HepG2 (cell line): ENCODE measurements around the gene PSMB11. TPM values are rescaled to one million over a fixed set of nuclear protein-coding genes. Genes with fewer than 3 reads are reported as not detected.

ENCODE experiments used
- ATAC-seq: fragments of 200-7000 bp; cut with Tn5 transposase; 3 replicates; pipeline ENCODE4 v1.9.1; 2020; ENCODE audit warnings: mild to moderate bottlenecking, moderate library complexity
- BruUV-seq: library from RNA; stranded (reverse); fragments of 400-500 nt; replicated peaks from 2 replicates; lab custom pipeline; 2021; lab: Mats Ljungman, UMichigan
- CTCF ChIA-PET: fragments of 300-600 bp; formaldehyde crosslinking; extraction: SDS; loops from one replicate; lab custom pipeline; 2021; ENCODE audit warnings: low total read pairs, inconsistent platforms, low intra/inter-chr PET ratio; lab: Yijun Ruan, JAX
- POLR2A ChIA-PET: fragments of 350-600 bp; sonication (Branson Sonifier 250); formaldehyde crosslinking; loops from one replicate; lab custom pipeline; 2020; ENCODE audit warnings: antibody characterized with exemption, inconsistent platforms; lab: Yijun Ruan, JAX
- DNase-seq: peaks from one replicate; pipeline ENCODE4 v3.0.0-alpha.2; 2015; ENCODE audit warnings: low spot score
- FAIRE-seq: peaks from 3 replicates; lab custom pipeline; 2011; peaks lifted over from hg19 to GRCh38; lab: Jason Lieb, UNC
- H2AFZ ChIP-seq: one replicate; pipeline ENCODE4 v1.6.1; 2011; ENCODE audit warnings: low read length, inconsistent platforms
- H3K27ac ChIP-seq: fragments of 300-600 bp; 3 replicates; pipeline ENCODE4 v1.8.0; 2011; ENCODE audit warnings: mixed run types, mild to moderate bottlenecking, mixed read lengths, low read length, inconsistent platforms; ENCODE audit not compliant: insufficient read depth; ENCODE audit errors: extremely low read length
- H3K27me3 ChIP-seq, 2 experiments: fragments of 200-600 bp in 1 of 2; 2 replicates in 1 of 2; 3 replicates in 1 of 2; pipeline versions ENCODE4 v1.6.0 to v1.8.0; 2011; ENCODE audit warnings: low read length in 2 of 2, mild to moderate bottlenecking in 2 of 2, moderate library complexity in 2 of 2, inconsistent platforms in 1 of 2; ENCODE audit not compliant: insufficient read depth in 2 of 2, control insufficient read depth in 1 of 2
- H3K36me3 ChIP-seq, 2 experiments: fragments of 200-600 bp in 1 of 2; replicated peaks in 1 of 2; 2 replicates in 1 of 2; 3 replicates in 1 of 2; pipeline versions ENCODE4 v1.5.1 to v1.8.0; 2011; ENCODE audit warnings: low read length in 2 of 2, inconsistent platforms in 1 of 2; ENCODE audit not compliant: insufficient read depth in 2 of 2, control insufficient read depth in 1 of 2
- H3K4me1 ChIP-seq: 2 replicates; pipeline ENCODE4 v1.5.1; 2012; ENCODE audit warnings: low read length, inconsistent platforms; ENCODE audit not compliant: insufficient read depth
- H3K4me2 ChIP-seq: 2 replicates; pipeline ENCODE4 v1.6.0; 2011; ENCODE audit warnings: low read depth, low read length, inconsistent platforms
- H3K4me3 ChIP-seq, 3 experiments: fragments of 200-600 bp in 1 of 3; sonication (generic), shearing (Covaris generic) in 1 of 3; replicated peaks in 1 of 3; 2 replicates each; pipeline ENCODE4 v1.5.1; 2011 to 2016; ENCODE audit warnings: low read length in 3 of 3, inconsistent platforms in 2 of 3, low read depth in 2 of 3, mild to moderate bottlenecking in 2 of 3, control low read depth in 1 of 3, mixed read lengths in 1 of 3; ENCODE audit not compliant: insufficient read depth in 1 of 3
- H3K79me2 ChIP-seq: one replicate; pipeline ENCODE4 v1.6.1; 2011; ENCODE audit warnings: low read length, inconsistent platforms; ENCODE audit not compliant: insufficient read depth
- H3K9ac ChIP-seq: 2 replicates; pipeline ENCODE4 v1.6.0; 2011; ENCODE audit warnings: mild to moderate bottlenecking, low read depth, low read length, inconsistent platforms; ENCODE audit not compliant: insufficient read depth
- H3K9me3 ChIP-seq: 2 replicates; pipeline ENCODE4 v1.5.1; 2012; ENCODE audit warnings: mild to moderate bottlenecking, low read length
- H4K20me1 ChIP-seq: 2 replicates; pipeline ENCODE4 v1.6.0; 2011; ENCODE audit warnings: inconsistent platforms, mild to moderate bottlenecking, low read length, moderate library complexity; ENCODE audit not compliant: insufficient read depth
- GATAD1 ChIP-seq: IDR thresholded peaks from 2 replicates; pipeline ENCODE4 v1.6.1; 2016; ENCODE audit warnings: missing genetic modification reagents, missing compliant biosample characterization
- MEIS1 ChIP-seq: sonication (generic); formaldehyde crosslinking; IDR thresholded peaks from 2 replicates; pipeline ENCODE4 v1.9.0; 2021; ENCODE audit warnings: mild to moderate bottlenecking, missing genetic modification reagents, moderate library complexity, borderline replicate concordance
- MIER3 ChIP-seq: IDR thresholded peaks from 2 replicates; pipeline ENCODE4 v1.6.1; 2016; ENCODE audit warnings: missing compliant biosample characterization, borderline replicate concordance
- MXD3 ChIP-seq: IDR thresholded peaks from 2 replicates; pipeline ENCODE4 v1.6.1; 2016; ENCODE audit warnings: mild to moderate bottlenecking, missing biosample characterization, missing genetic modification reagents
- ONECUT2 ChIP-seq: sonication (generic); formaldehyde crosslinking; IDR thresholded peaks from 2 replicates; pipeline ENCODE4 v1.4.0; 2020; ENCODE audit warnings: missing genetic modification reagents
- PAXIP1 ChIP-seq: sonication (generic); formaldehyde crosslinking; conservative IDR thresholded peaks from 2 replicates; pipeline ENCODE4 v1.4.0; 2020; ENCODE audit warnings: mild to moderate bottlenecking, missing genetic modification reagents, moderate library complexity
- RBFOX2 ChIP-seq: fragments of 200-400 bp; formaldehyde crosslinking; IDR thresholded peaks from 2 replicates; pipeline ENCODE4 v1.6.1; 2017; ENCODE audit warnings: low read depth, mild to moderate bottlenecking, low read length
- RFXANK ChIP-seq: IDR thresholded peaks from 2 replicates; pipeline ENCODE4 v1.6.1; 2016
- SALL1 ChIP-seq: sonication (generic); formaldehyde crosslinking; IDR thresholded peaks from 2 replicates; pipeline ENCODE4 v1.8.0; 2022; ENCODE audit warnings: mild to moderate bottlenecking, missing genetic modification reagents
- SNRNP70 ChIP-seq: fragments of 200-400 bp; formaldehyde crosslinking; IDR thresholded peaks from 2 replicates; pipeline ENCODE4 v1.6.1; 2017; ENCODE audit warnings: mild to moderate bottlenecking, low read depth, low read length, moderate library complexity
- TMF1 ChIP-seq: sonication (generic); formaldehyde crosslinking; IDR thresholded peaks from 2 replicates; pipeline ENCODE4 v1.8.1; 2022; ENCODE audit warnings: low read depth, missing genetic modification reagents
- ZBTB21 ChIP-seq: sonication (generic); formaldehyde crosslinking; IDR thresholded peaks from 2 replicates; pipeline ENCODE4 v1.4.0; 2020; ENCODE audit warnings: missing genetic modification reagents
- ZNF207 ChIP-seq: fragments of 450-650 bp; IDR thresholded peaks from 2 replicates; pipeline ENCODE4 v1.6.1; 2016; ENCODE audit warnings: antibody characterized with exemption, borderline replicate concordance
- ZNF253 ChIP-seq: sonication (generic); formaldehyde crosslinking; IDR thresholded peaks from 2 replicates; pipeline ENCODE4 v1.8.0; 2022; ENCODE audit warnings: mild to moderate bottlenecking, missing genetic modification reagents, borderline replicate concordance
- ZNF615 ChIP-seq: sonication (generic); formaldehyde crosslinking; IDR thresholded peaks from 2 replicates; pipeline ENCODE4 v1.5.0; 2020; ENCODE audit warnings: mild to moderate bottlenecking, missing genetic modification reagents, borderline replicate concordance
- ZNF678 ChIP-seq: sonication (generic); formaldehyde crosslinking; IDR thresholded peaks from 2 replicates; pipeline ENCODE4 v1.4.0; 2020; ENCODE audit warnings: mild to moderate bottlenecking, missing genetic modification reagents
- WGBS: methylation state at CpG from one replicate; pipeline ENCODE4 v1.1.6; 2017; ENCODE audit warnings: low lambda C conversion rate; 5-methylcytosine and 5-hydroxymethylcytosine counted together
- in situ Hi-C: cut with HindIII; loops from 2 replicates; pipeline ENCODE4 v1.10.0; 2017; ENCODE audit warnings: low pct_unique_long_range_greater_than_20kb; ENCODE audit not compliant: extremely low pct_ligation_motif_present
- intact Hi-C: fragments of 100-400 bp; cut with micrococcal nuclease; formaldehyde crosslinking; loops from one replicate; pipeline ENCODE4 v1.10.0; 2022; ENCODE audit not compliant: unreplicated experiment
- polyA plus RNA-seq, 8 experiments: library from polyadenylated mRNA; depleted of rRNA in 3 of 8; stranded (reverse) in 7 of 8; unstranded in 1 of 8; fragments of >200 nt; fragmentation: Illumina TruSeq in 4 of 8; extraction: Trizol in 4 of 8; gene quantifications; 2 replicates each; pipeline versions ENCODE4 v1.2.1 to v1.2.3, GENCODE V29; 2011 to 2016; ENCODE audit warnings: low read depth in 4 of 8, missing spikeins in 1 of 8, mixed read lengths in 1 of 8; ENCODE audit not compliant: insufficient read depth in 1 of 8
- total RNA-seq, 5 experiments: library from RNA; depleted of rRNA; stranded (reverse); fragments of >200 nt; fragmentation: Illumina TruSeq; extraction: Trizol; gene quantifications; 2 replicates each; pipeline ENCODE4 v1.2.3, GENCODE V29; 2016; ENCODE audit warnings: low read depth in 1 of 5
- TF ChIP-seq, protein P1 (sequence below): sonication (generic); formaldehyde crosslinking; IDR thresholded peaks from 2 replicates; pipeline ENCODE4 v1.8.1; 2023; ENCODE audit warnings: mild to moderate bottlenecking, missing genetic modification reagents

The PSMB11 gene
- total and polyA plus RNA-seq, 2 of the 13 experiments (the other 11 are each of a cell fraction or from before 2014, with no cell fraction given) = not detected

DNA sequence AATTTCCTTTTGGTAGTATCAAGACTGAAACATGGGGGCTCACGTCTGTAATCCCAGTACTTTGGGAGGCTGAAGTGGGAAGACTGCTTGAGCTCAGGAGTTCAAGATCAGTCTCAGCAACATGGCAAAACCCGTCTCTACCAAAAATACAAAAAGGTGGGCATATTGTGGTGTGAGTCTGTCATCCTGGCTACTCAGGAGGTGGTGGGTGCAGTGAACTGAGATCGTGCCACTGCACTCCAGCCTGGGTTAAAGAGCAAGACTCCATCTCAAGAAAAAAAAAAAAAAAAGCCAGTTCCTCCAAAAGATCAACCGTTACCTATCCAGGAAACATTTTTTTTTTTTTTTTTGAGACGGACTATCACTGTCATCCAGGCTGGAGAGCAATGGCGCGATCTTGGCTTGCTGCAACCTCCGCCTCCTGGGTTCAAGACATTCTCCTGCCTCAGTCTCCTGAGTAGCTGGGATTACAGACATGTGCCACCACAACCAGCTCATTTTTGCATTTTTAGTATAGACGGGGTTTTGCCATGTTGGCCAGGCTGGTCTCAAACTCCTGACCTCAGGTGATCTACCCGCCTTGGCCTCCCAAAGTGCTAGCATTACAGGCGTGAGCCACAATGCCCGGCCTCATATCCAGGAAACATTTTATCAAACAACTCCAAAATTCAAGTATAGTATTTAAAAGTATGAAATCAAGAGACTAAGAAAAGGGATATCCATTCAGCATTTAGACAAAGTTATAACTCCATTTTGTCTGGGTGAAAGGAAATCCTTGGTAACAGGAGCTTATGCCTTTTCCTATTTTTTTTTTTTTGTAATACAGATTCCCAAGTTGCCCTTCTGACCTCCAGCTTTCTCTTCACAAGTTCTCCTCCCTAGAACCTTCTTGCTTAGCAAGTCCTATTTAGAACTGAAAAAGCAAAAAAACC lies 49.5 kb downstream of the PSMB11 start:
- peaks cover 62% of the 10 kb centered on the region for H3K79me2 ChIP-seq
- no peak overlapping the region for H2AFZ ChIP-seq
- H3K27me3 ChIP-seq = no peaks in the 10 kb centered on the region; a peak in 1 of 5 replicates
- H3K27ac ChIP-seq = no peak overlapping the region
- FAIRE-seq = no peak
- no peak for DNase-seq
- H3K4me2 ChIP-seq = no peak overlapping the region
- H3K9me3 ChIP-seq = no peaks in the 10 kb centered on the region
- POLR2A ChIA-PET = interaction anchor here (0.7 to 1.3 kb wide), 3 partner anchors 20 to 81 kb away, joined by 3 read pairs; no protein-coding TSS in a partner anchor
- peaks cover 32 to 68% of the 10 kb centered on the region in 2 experiments for H3K36me3 ChIP-seq
- in situ Hi-C loops (no loop called here), intact Hi-C loops (loop anchor here (10.0 kb wide), 1 partner anchor 1023 kb away; the partner anchor contains the start of genes DCAF11 and NRL)
- H3K4me3 ChIP-seq = no peak overlapping the region
- ATAC-seq = no peak
- H3K9ac ChIP-seq = no peak overlapping the region
- CTCF ChIA-PET = no interaction called here
- peaks cover 23% of the 10 kb centered on the region for H3K4me1 ChIP-seq
- BruUV-seq = no TSS peak
- 89% methylated on average over 12 of the region's 12 CpGs for WGBS
- H4K20me1 ChIP-seq = peaks cover 28% of the 10 kb centered on the region
- TF ChIP-seq GATAD1 (CRISPR knock-in tag) (no peak), SNRNP70 (no peak), ZNF207 (no peak), RBFOX2 (peak; percentile 52; the same call in 1 of the 2 replicates), ZNF253 (CRISPR knock-in tag) (0 out of 2 replicates have a peak, but pooled peaks have one; percentile 11), MIER3 (CRISPR knock-in tag) (no peak), TMF1 (CRISPR knock-in tag) (no peak), SALL1 (CRISPR knock-in tag) (no peak), MEIS1 (CRISPR knock-in tag) (no peak), RFXANK (CRISPR knock-in tag) (peak; percentile 51; the same call in 1 of the 2 replicates), ZBTB21 (CRISPR knock-in tag) (no peak), ZNF678 (CRISPR knock-in tag) (no peak), ONECUT2 (CRISPR knock-in tag) (no peak), ZNF615 (peak; percentile 45; the same call in 1 of the 2 replicates), PAXIP1 (CRISPR knock-in tag) (no peak), MXD3 (no peak)
- TF ChIP-seq, protein P1, sequence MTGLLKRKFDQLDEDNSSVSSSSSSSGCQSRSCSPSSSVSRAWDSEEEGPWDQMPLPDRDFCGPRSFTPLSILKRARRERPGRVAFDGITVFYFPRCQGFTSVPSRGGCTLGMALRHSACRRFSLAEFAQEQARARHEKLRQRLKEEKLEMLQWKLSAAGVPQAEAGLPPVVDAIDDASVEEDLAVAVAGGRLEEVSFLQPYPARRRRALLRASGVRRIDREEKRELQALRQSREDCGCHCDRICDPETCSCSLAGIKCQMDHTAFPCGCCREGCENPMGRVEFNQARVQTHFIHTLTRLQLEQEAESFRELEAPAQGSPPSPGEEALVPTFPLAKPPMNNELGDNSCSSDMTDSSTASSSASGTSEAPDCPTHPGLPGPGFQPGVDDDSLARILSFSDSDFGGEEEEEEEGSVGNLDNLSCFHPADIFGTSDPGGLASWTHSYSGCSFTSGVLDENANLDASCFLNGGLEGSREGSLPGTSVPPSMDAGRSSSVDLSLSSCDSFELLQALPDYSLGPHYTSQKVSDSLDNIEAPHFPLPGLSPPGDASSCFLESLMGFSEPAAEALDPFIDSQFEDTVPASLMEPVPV (CRISPR knock-in tag) = 0 out of 2 replicates have a peak, but pooled peaks have one; percentile 31
